ENCODE measurements around the gene PTPRQ.

Gene PTPRQ

GRCh38 chr12:80707126-80707829, 263.2 kb downstream of the PTPRQ start, which contains the start of gene MYF6:
Gene MYF6, plus strand, starts transcription at chr12:80707634. Its CDS starts 86 bp downstream, at chr12:80707720.
- no peak for FAIRE-seq

GRCh38 chr12:80707830-80708258, 263.8 kb downstream of the PTPRQ start:
- no peak for FAIRE-seq

- no peak for FAIRE-seq
Observed at GRCh38 chr12:80708259-80708974, 264.4 kb downstream of the PTPRQ start.

GRCh38 chr12:80708975-80709328, 264.9 kb downstream of the PTPRQ start:
- no peak for FAIRE-seq

- FAIRE-seq: no peak
Observed at GRCh38 chr12:80709811-80710726, 266.0 kb downstream of the PTPRQ start.

- FAIRE-seq: no peak
Observed at GRCh38 chr12:80710727-80711449, 266.9 kb downstream of the PTPRQ start.

- no peak for FAIRE-seq
Observed at GRCh38 chr12:80711866-80712265, 267.8 kb downstream of the PTPRQ start.

GRCh38 chr12:80712866-80713265, 268.8 kb downstream of the PTPRQ start:
- no peak for FAIRE-seq

GRCh38 chr12:80713419-80713818, 269.4 kb downstream of the PTPRQ start:
- no peak for FAIRE-seq

- FAIRE-seq: no peak
Observed at GRCh38 chr12:80714055-80714454, 270.0 kb downstream of the PTPRQ start.

GRCh38 chr12:80714846-80715245, 270.8 kb downstream of the PTPRQ start:
- no peak for FAIRE-seq

GRCh38 chr12:80715713-80716249, 271.7 kb downstream of the PTPRQ start:
- no peak for FAIRE-seq

- no peak for FAIRE-seq
Observed at GRCh38 chr12:80716696-80717469, 272.8 kb downstream of the PTPRQ start, which contains the start of gene MYF5. Gene MYF5, plus strand, starts transcription at chr12:80716912. Its CDS starts 152 bp downstream, at chr12:80717064.

- no peak for FAIRE-seq
Observed at GRCh38 chr12:80717856-80718255, 273.8 kb downstream of the PTPRQ start.

GRCh38 chr12:80720516-80720915, 276.5 kb downstream of the PTPRQ start:
- FAIRE-seq: no peak

GRCh38 chr12:80721326-80721725, 277.3 kb downstream of the PTPRQ start:
- no peak for FAIRE-seq
